ENCODE results near the gene WTAP. TPM values are rescaled to one million over a fixed set of nuclear protein-coding genes. Genes with fewer than 3 reads are reported as not detected.

The WTAP gene
- 152 TPM for polyA plus RNA-seq (2013, experiment 1 of 4)
- polyA plus RNA-seq (2013, experiment 2 of 4): 160 TPM
- 139 TPM for polyA plus RNA-seq (2013, experiment 3 of 4)
- 153 TPM for polyA plus RNA-seq (2013, experiment 4 of 4)

DNA sequence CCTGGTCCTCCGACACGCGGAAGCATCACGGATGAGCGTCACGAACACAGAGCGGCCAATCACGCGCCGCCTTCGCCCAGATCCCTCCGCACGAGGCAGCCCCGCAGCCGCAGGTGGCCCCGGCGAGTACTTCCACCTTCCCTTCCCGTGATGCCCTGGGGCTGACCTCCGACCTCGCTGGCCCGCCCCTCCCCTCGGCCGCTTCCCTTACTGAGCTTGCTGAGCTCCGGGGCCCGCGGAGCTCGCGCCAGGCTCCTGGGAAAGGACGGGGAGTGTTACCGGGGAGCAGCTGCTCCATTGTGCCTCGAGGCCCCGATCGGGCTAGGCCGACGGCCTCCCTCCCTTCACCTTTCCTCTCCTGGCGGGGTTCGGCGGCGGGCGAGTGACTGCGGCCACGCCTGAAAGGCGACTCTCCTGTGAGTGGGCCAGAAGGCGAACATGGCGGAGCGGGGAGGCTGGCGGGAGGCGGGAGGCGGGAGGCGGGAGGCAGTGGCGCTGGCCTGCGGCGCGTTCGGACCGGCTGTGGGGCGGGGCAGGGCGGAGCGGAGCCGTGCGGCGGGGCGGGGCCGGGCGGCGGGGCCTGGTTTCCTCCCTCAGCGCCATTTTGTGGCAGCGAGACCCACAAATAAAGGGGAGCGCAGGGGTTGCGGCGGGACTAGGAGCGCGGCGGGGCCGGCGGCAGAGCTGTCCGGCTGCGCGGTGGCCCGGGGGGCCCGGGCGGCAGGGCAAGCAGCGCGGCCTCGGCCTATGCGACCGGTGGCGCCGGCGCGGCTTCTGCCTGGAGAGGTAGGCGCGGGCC, at the start of gene WTAP:
Gene WTAP (plus strand): TSS at position 589 of the 799 bp plus-strand sequence. CDS start 8,760 bp downstream, outside the sequence.
- Histone ChIP-seq H3K27me3 (ENCODE audit: control insufficient read depth, insufficient read depth, low read length, poor library complexity, severe bottlenecking) (no peaks in the 10 kb centered on the region), H3K36me3 (ENCODE audit: control insufficient read depth, insufficient read depth, low read length) (no peaks in the 10 kb centered on the region), H3K9me3 (ENCODE audit: control insufficient read depth, low read length) (no peaks in the 10 kb centered on the region), H3K27ac (ENCODE audit: insufficient read depth, low read depth, low read length, poor library complexity, severe bottlenecking) (peak within 1 kb of the TSS; percentile 99), H3K4me3 (ENCODE audit: insufficient read depth, low read depth, low read length) (peak within 1 kb of the TSS; percentile 87), H3K4me1 (ENCODE audit: control insufficient read depth, insufficient read depth, low read length) (peaks cover 4% of the 10 kb centered on the region)
- 0% methylated on average over 93 of the region's 93 CpGs for WGBS, 2 experiments

GRCh38 chr6:159677506-159678165, 49.7 kb upstream of the WTAP start:
- Histone ChIP-seq H3K27me3 (ENCODE audit: control insufficient read depth, insufficient read depth, low read length, poor library complexity, severe bottlenecking) (no peaks in the 10 kb centered on the region), H3K4me1 (ENCODE audit: control insufficient read depth, insufficient read depth, low read length) (no peaks in the 10 kb centered on the region), H3K9me3 (ENCODE audit: control insufficient read depth, low read length) (no peaks in the 10 kb centered on the region), H3K4me3 (ENCODE audit: insufficient read depth, low read depth, low read length) (no peak overlapping the region), H3K36me3 (ENCODE audit: control insufficient read depth, insufficient read depth, low read length) (peaks cover 3% of the 10 kb centered on the region), H3K27ac (ENCODE audit: insufficient read depth, low read depth, low read length, poor library complexity, severe bottlenecking) (no peak overlapping the region)
- 95 to 96% methylated on average over 5 of the region's 5 CpGs for WGBS, 2 experiments

GRCh38 chr6:159678574-159678973, 48.7 kb upstream of the WTAP start:
- Histone ChIP-seq H3K4me3 (ENCODE audit: insufficient read depth, low read depth, low read length) (no peak overlapping the region), H3K27me3 (ENCODE audit: control insufficient read depth, insufficient read depth, low read length, poor library complexity, severe bottlenecking) (no peaks in the 10 kb centered on the region), H3K9me3 (ENCODE audit: control insufficient read depth, low read length) (no peaks in the 10 kb centered on the region), H3K4me1 (ENCODE audit: control insufficient read depth, insufficient read depth, low read length) (no peaks in the 10 kb centered on the region), H3K36me3 (ENCODE audit: control insufficient read depth, insufficient read depth, low read length) (peaks cover 3% of the 10 kb centered on the region), H3K27ac (ENCODE audit: insufficient read depth, low read depth, low read length, poor library complexity, severe bottlenecking) (no peak overlapping the region)
- WGBS, 2 experiments: 91 to 96% methylated on average over 2 to 3 of the region's 3 CpGs

- H3K4me3 ChIP-seq (ENCODE audit: insufficient read depth, low read depth, low read length): no peak overlapping the region
Observed at GRCh38 chr6:159679091-159680077, 47.9 kb upstream of the WTAP start.

GRCh38 chr6:159680104-159680503, 47.2 kb upstream of the WTAP start:
- Histone ChIP-seq H3K4me3 (ENCODE audit: insufficient read depth, low read depth, low read length) (no peak overlapping the region), H3K27ac (ENCODE audit: insufficient read depth, low read depth, low read length, poor library complexity, severe bottlenecking) (no peak overlapping the region), H3K36me3 (ENCODE audit: control insufficient read depth, insufficient read depth, low read length) (peaks cover 8% of the 10 kb centered on the region), H3K4me1 (ENCODE audit: control insufficient read depth, insufficient read depth, low read length) (no peaks in the 10 kb centered on the region), H3K9me3 (ENCODE audit: control insufficient read depth, low read length) (no peaks in the 10 kb centered on the region), H3K27me3 (ENCODE audit: control insufficient read depth, insufficient read depth, low read length, poor library complexity, severe bottlenecking) (no peaks in the 10 kb centered on the region)
- WGBS, 2 experiments: 85 to 92% methylated on average over 3 of the region's 3 CpGs

More at GRCh38 chr6:159679091-159680077, 47.9 kb upstream of the WTAP start:
- Histone ChIP-seq H3K9me3 (ENCODE audit: control insufficient read depth, low read length) (no peaks in the 10 kb centered on the region), H3K27me3 (ENCODE audit: control insufficient read depth, insufficient read depth, low read length, poor library complexity, severe bottlenecking) (no peaks in the 10 kb centered on the region), H3K27ac (ENCODE audit: insufficient read depth, low read depth, low read length, poor library complexity, severe bottlenecking) (no peak overlapping the region), H3K36me3 (ENCODE audit: control insufficient read depth, insufficient read depth, low read length) (peaks cover 3% of the 10 kb centered on the region), H3K4me1 (ENCODE audit: control insufficient read depth, insufficient read depth, low read length) (no peaks in the 10 kb centered on the region)
- WGBS, 2 experiments: 87% methylated on average over 3 of the region's 5 CpGs

DNA sequence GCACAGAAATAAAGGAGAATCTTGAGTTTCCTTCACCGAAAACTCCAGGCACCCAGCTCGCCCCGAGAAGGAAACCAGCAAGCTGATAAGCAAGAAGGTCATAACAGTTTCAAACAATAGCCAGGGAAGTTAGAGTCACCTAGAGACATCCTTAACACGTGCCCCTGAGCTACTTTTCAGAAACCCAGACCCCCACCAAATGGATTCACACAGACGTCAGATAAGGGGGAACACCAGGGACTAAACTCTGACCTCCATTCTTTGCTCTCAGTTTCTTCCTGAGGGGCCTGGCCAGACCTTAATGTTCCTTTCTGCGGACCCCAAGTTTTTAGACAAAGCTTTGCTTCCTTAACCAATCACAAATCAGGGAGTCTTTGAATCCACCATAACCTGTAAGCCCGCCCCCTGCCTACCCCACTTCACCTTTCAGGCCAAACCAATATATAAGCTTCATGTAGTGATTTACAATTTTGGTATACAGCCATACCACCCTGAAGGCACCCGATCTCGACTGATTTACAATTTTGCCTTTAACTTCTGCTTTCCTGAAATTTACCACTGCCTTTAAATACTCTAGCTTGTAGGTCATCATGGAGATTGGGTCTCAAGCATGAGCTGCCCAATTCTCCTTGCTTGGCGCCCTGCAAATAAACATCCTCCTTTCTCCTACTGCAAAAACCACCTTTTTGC, 46.0 kb upstream of the WTAP start:
- Histone ChIP-seq H3K27me3 (ENCODE audit: control insufficient read depth, insufficient read depth, low read length, poor library complexity, severe bottlenecking) (no peaks in the 10 kb centered on the region), H3K4me3 (ENCODE audit: insufficient read depth, low read depth, low read length) (no peak overlapping the region), H3K36me3 (ENCODE audit: control insufficient read depth, insufficient read depth, low read length) (peaks cover 8% of the 10 kb centered on the region), H3K27ac (ENCODE audit: insufficient read depth, low read depth, low read length, poor library complexity, severe bottlenecking) (no peak overlapping the region), H3K4me1 (ENCODE audit: control insufficient read depth, insufficient read depth, low read length) (no peaks in the 10 kb centered on the region), H3K9me3 (ENCODE audit: control insufficient read depth, low read length) (no peaks in the 10 kb centered on the region)
- 92 to 95% methylated on average over 9 to 10 of the region's 10 CpGs for WGBS, 2 experiments

- 92 to 99% methylated on average over 3 of the region's 3 CpGs for WGBS, 2 experiments
- Histone ChIP-seq H3K27me3 (ENCODE audit: control insufficient read depth, insufficient read depth, low read length, poor library complexity, severe bottlenecking) (no peaks in the 10 kb centered on the region), H3K27ac (ENCODE audit: insufficient read depth, low read depth, low read length, poor library complexity, severe bottlenecking) (no peak overlapping the region), H3K9me3 (ENCODE audit: control insufficient read depth, low read length) (no peaks in the 10 kb centered on the region), H3K36me3 (ENCODE audit: control insufficient read depth, insufficient read depth, low read length) (peaks cover 8% of the 10 kb centered on the region), H3K4me3 (ENCODE audit: insufficient read depth, low read depth, low read length) (no peak overlapping the region), H3K4me1 (ENCODE audit: control insufficient read depth, insufficient read depth, low read length) (no peaks in the 10 kb centered on the region)
Observed at GRCh38 chr6:159682295-159682694, 45.0 kb upstream of the WTAP start.

GRCh38 chr6:159682810-159683209, 44.5 kb upstream of the WTAP start:
- Histone ChIP-seq H3K27me3 (ENCODE audit: control insufficient read depth, insufficient read depth, low read length, poor library complexity, severe bottlenecking) (no peaks in the 10 kb centered on the region), H3K36me3 (ENCODE audit: control insufficient read depth, insufficient read depth, low read length) (peaks cover 7% of the 10 kb centered on the region), H3K4me3 (ENCODE audit: insufficient read depth, low read depth, low read length) (no peak overlapping the region), H3K4me1 (ENCODE audit: control insufficient read depth, insufficient read depth, low read length) (no peaks in the 10 kb centered on the region), H3K9me3 (ENCODE audit: control insufficient read depth, low read length) (no peaks in the 10 kb centered on the region), H3K27ac (ENCODE audit: insufficient read depth, low read depth, low read length, poor library complexity, severe bottlenecking) (no peak overlapping the region)
- WGBS, 2 experiments: 86 to 95% methylated on average over 1 of the region's 1 CpG

DNA sequence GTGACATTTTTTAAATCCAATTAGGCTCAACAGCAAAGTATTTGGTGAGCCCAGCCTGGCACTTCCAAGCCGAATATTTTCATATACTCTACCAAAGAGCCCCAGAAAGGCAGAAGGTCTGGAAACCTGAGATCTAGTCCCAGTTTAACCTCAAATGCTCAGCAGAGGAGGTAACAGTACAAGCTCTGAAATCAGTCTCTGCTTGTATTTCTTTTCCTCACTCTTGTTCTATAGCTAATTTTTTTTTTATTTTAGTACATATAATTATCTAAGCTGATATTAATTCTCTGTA, 43.3 kb upstream of the WTAP start:
- H3K36me3 ChIP-seq (ENCODE audit: control insufficient read depth, insufficient read depth, low read length): peaks cover 5% of the 10 kb centered on the region
- WGBS, 2 experiments: 93 to 100% methylated on average over 1 of the region's 1 CpG

More for the DNA sequence above, 43.3 kb upstream of the WTAP start:
- no peaks in the 10 kb centered on the region for H3K27me3 ChIP-seq (ENCODE audit: control insufficient read depth, insufficient read depth, low read length, poor library complexity, severe bottlenecking)
- H3K4me1 ChIP-seq (ENCODE audit: control insufficient read depth, insufficient read depth, low read length): no peaks in the 10 kb centered on the region
- no peaks in the 10 kb centered on the region for H3K9me3 ChIP-seq (ENCODE audit: control insufficient read depth, low read length)
- no peak overlapping the region for H3K27ac ChIP-seq (ENCODE audit: insufficient read depth, low read depth, low read length, poor library complexity, severe bottlenecking)
- no peak overlapping the region for H3K4me3 ChIP-seq (ENCODE audit: insufficient read depth, low read depth, low read length)

All from ectodermal cell (in vitro differentiated cells).